Trophoblast cell (in vitro differentiated cells and primary cell): ENCODE results near the gene PSMA1.
"Not testable (repeated sequence)": the region's sequence is repeated elsewhere in the genome, so short reads cannot be mapped to it uniquely, and the experiment has no call there.

Source experiments
- DNase-seq, 2 donors: peaks; one replicate each; pipeline ENCODE4 v3.0.0-alpha.2; 2016
- H2AFZ ChIP-seq: 2 replicates; pipeline ENCODE4 v1.6.1; 2013; ENCODE audit warnings: low read length, moderate library complexity, mild to moderate bottlenecking; ENCODE audit not compliant: insufficient read depth, poor library complexity
- H2AK5ac ChIP-seq: 2 replicates; pipeline ENCODE4 v1.6.1; 2013; ENCODE audit warnings: mild to moderate bottlenecking, low read length
- H2BK120ac ChIP-seq: 2 replicates; pipeline ENCODE4 v1.6.1; 2013; ENCODE audit warnings: low read length, mild to moderate bottlenecking, moderate library complexity; ENCODE audit not compliant: insufficient read depth, poor library complexity
- H2BK12ac ChIP-seq: 2 replicates; pipeline ENCODE4 v1.6.1; 2013; ENCODE audit warnings: mild to moderate bottlenecking, low read length, moderate library complexity
- H2BK5ac ChIP-seq: 2 replicates; pipeline ENCODE4 v1.6.1; 2013; ENCODE audit warnings: low read length, low read depth, moderate library complexity, mild to moderate bottlenecking; ENCODE audit not compliant: poor library complexity
- H3K14ac ChIP-seq: 2 replicates; pipeline ENCODE4 v1.6.1; 2013; ENCODE audit warnings: mild to moderate bottlenecking, low read length
- H3K18ac ChIP-seq: 2 replicates; pipeline ENCODE4 v1.6.1; 2013; ENCODE audit warnings: mild to moderate bottlenecking, low read length
- H3K23ac ChIP-seq: 2 replicates; pipeline ENCODE4 v1.6.1; 2013; ENCODE audit warnings: low read length
- H3K27ac ChIP-seq: 2 replicates; pipeline ENCODE4 v1.5.1; 2013; ENCODE audit warnings: low read depth, mild to moderate bottlenecking, inconsistent platforms, low read length, moderate library complexity
- H3K27me3 ChIP-seq: 2 replicates; pipeline ENCODE4 v1.6.1; 2013; ENCODE audit warnings: inconsistent platforms, mild to moderate bottlenecking, low read length, moderate library complexity; ENCODE audit not compliant: insufficient read depth
- H3K36me3 ChIP-seq, 2 experiments: 1 replicate in 1 of 2; 2 replicates in 1 of 2; pipeline ENCODE4 v1.6.1; 2013; ENCODE audit warnings: low read length in 2 of 2, mild to moderate bottlenecking in 2 of 2, moderate library complexity in 1 of 2; ENCODE audit not compliant: insufficient read depth in 2 of 2, control insufficient read depth in 1 of 2
- H3K4ac ChIP-seq: 2 replicates; pipeline ENCODE4 v1.6.1; 2013; ENCODE audit warnings: low read depth, mild to moderate bottlenecking, low read length, moderate library complexity
- H3K4me1 ChIP-seq, 2 experiments: 1 replicate in 1 of 2; 2 replicates in 1 of 2; pipeline ENCODE4 v1.6.1; 2013; ENCODE audit warnings: low read length in 2 of 2, mild to moderate bottlenecking in 2 of 2, moderate library complexity in 1 of 2; ENCODE audit not compliant: insufficient read depth in 2 of 2, control insufficient read depth in 1 of 2
- H3K4me2 ChIP-seq: 2 replicates; pipeline ENCODE4 v1.6.1; 2013; ENCODE audit warnings: inconsistent platforms, mild to moderate bottlenecking, low read length, moderate library complexity
- H3K4me3 ChIP-seq: 2 replicates; pipeline ENCODE4 v1.5.1; 2013; ENCODE audit warnings: mild to moderate bottlenecking, low read depth, low read length, inconsistent platforms
- H3K79me1 ChIP-seq: one replicate; pipeline ENCODE4 v1.6.1; 2013; ENCODE audit warnings: low read length
- H3K79me2 ChIP-seq: 2 replicates; pipeline ENCODE4 v1.6.1; 2013; ENCODE audit warnings: low read length, mild to moderate bottlenecking; ENCODE audit not compliant: control insufficient read depth, insufficient read depth, poor library complexity
- H3K9ac ChIP-seq: 2 replicates; pipeline ENCODE4 v1.6.1; 2013; ENCODE audit warnings: mild to moderate bottlenecking, low read length
- H3K9me3 ChIP-seq: 2 replicates; pipeline ENCODE4 v1.6.1; 2013; ENCODE audit warnings: low read depth, mild to moderate bottlenecking, control low read depth, inconsistent platforms, low read length; ENCODE audit not compliant: insufficient read depth
- H4K12ac ChIP-seq: 2 replicates; pipeline ENCODE4 v1.6.1; 2013; ENCODE audit warnings: low read depth, mild to moderate bottlenecking, low read length, moderate library complexity
- H4K8ac ChIP-seq: 2 replicates; pipeline ENCODE4 v1.6.1; 2013; ENCODE audit warnings: low read depth, mild to moderate bottlenecking, low read length, moderate library complexity
- H4K91ac ChIP-seq: one replicate; pipeline ENCODE4 v1.6.1; 2013; ENCODE audit warnings: low read depth, mild to moderate bottlenecking, low read length, moderate library complexity
- WGBS: extraction: QIAGEN DNeasy Blood & Tissue Kit; methylation state at CpG from one replicate; pipeline ENCODE4 v1.1.7; 2013; ENCODE audit warnings: missing lambda C conversion rate; ENCODE audit not compliant: insufficient read length, insufficient coverage; ENCODE audit errors: extremely low coverage; 5-methylcytosine and 5-hydroxymethylcytosine counted together

Gene PSMA1

DNA sequence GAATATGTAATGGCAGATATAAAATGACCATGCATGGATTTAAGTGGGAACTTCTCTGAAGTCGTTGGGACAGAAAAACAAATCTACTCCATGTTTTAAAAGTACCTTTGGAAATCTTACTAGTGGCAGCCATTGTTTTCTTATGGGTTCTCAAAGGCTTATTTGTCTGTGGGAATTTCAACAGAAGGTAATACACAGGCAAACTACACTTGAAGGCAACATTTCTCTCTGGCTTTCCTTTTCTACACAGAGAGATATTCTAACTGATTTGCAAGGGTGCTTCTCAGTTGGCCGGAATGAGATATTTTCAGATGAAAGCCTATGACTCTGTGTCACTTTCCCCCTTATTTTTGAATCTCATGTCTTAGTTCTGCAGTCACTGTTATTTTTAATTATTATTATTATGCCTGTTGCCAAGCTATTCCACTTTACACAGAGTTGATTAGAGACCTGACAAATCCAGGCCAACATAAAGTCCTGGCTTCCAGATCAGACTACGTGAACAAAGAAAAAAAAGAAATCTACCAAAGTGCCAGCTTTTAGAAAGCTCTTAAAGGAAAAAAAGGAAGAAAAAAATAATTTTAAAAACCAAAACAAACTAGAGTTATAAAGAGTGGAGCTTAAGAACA is 18.9 kb upstream of the PSMA1 start:
- Histone ChIP-seq H3K79me2 (no peaks in the 10 kb centered on the region), H3K18ac (no peak overlapping the region), H4K12ac (no peak overlapping the region), H2AK5ac (no peak overlapping the region), H2BK5ac (no peak overlapping the region), H3K4me2 (no peak overlapping the region), H3K4me3 (no peak overlapping the region), H3K9me3 (no peaks in the 10 kb centered on the region), H3K27me3 (no peaks in the 10 kb centered on the region), H3K23ac (no peak overlapping the region), H2AFZ (no peak overlapping the region), H4K91ac (no peak overlapping the region), H3K27ac (no peak overlapping the region), H2BK12ac (no peak overlapping the region), H3K79me1 (no peaks in the 10 kb centered on the region), H3K4ac (no peak overlapping the region), H3K36me3 (no peaks in the 10 kb centered on the region), H2BK120ac (no peak overlapping the region), H4K8ac (no peak overlapping the region), H3K14ac (no peak overlapping the region), H3K4me1 (no peaks in the 10 kb centered on the region), H3K9ac (no peak overlapping the region)
- no peak for DNase-seq
- no CpG with 5 or more reads among the region's 3 CpGs for WGBS

DNA sequence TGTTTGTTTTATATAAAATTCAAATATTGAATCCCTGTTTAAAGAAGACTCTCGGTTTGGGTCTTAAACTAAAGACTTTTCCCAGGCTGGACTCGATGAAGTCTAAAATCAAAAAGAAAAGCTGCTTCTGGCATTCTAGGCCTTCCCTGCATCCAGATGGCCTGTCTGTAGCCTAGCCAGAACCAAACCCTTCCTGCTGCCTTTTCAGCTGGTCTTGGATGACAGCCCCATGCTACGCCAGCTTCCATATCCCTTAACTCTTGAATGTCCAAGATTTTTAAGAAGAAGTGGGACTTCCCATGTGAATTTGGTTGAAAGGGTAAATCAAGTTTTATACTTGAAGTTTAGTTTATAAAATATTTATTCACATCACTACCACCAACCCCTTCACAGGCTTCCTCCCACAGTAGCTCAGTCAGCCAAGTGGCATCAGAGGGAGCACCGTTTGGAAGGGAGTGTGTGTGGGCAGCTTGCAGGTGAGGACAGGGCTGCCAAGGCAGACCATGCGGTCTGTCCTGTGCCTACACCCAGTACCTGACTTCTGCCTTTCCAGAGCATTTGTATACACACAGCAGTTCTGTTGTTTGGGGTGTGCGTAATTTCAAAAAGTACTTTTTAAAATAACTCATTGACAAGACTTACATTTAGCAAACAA is 18.2 kb upstream of the PSMA1 start:
- no peak overlapping the region for H3K18ac ChIP-seq
- no CpG with 5 or more reads among the region's 6 CpGs for WGBS
- H2AK5ac ChIP-seq, result no peak overlapping the region

DNA sequence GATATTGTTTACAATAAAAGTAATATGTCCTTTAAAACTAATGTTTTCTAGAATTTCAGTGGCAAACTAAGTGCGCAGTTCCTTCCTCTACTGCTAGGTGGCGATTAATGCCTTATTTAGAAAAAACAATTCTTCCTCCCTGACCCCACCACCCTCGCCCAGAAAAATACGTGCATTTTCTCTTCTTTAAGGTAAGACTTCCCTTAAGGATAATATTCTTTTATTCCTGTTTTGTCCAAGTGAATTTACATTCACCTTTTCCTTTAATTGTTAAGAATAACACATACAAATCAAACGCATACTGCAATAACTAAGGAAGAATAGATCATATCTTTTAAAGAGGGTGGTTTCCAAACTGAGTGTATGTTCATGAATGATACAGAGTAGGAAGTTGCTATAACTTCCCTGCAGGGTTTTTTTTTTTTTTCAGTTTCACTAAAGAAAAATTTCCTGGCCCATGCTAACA is 17.0 kb upstream of the PSMA1 start:
- Histone ChIP-seq H3K79me2 (no peaks in the 10 kb centered on the region), H2AK5ac (no peak overlapping the region), H3K14ac (no peak overlapping the region), H3K4me1 (no peaks in the 10 kb centered on the region), H2AFZ (no peak overlapping the region), H3K18ac (no peak overlapping the region), H3K9me3 (no peaks in the 10 kb centered on the region), H3K27me3 (no peaks in the 10 kb centered on the region), H4K8ac (no peak overlapping the region), H3K36me3 (no peaks in the 10 kb centered on the region), H3K4me3 (no peak overlapping the region), H3K79me1 (no peaks in the 10 kb centered on the region), H4K91ac (no peak overlapping the region), H2BK120ac (no peak overlapping the region), H3K9ac (no peak overlapping the region), H2BK12ac (no peak overlapping the region), H3K4me2 (no peak overlapping the region), H2BK5ac (no peak overlapping the region), H3K4ac (no peak overlapping the region), H3K23ac (no peak overlapping the region), H3K27ac (no peak overlapping the region), H4K12ac (no peak overlapping the region)
- peak; percentile 15 to 69 for DNase-seq
- WGBS, result no CpG with 5 or more reads among the region's 5 CpGs

More for the DNA sequence above, 18.2 kb upstream of the PSMA1 start:
- Histone ChIP-seq H3K4ac (no peak overlapping the region), H2AFZ (no peak overlapping the region), H2BK5ac (no peak overlapping the region), H3K4me2 (no peak overlapping the region), H3K79me2 (no peaks in the 10 kb centered on the region), H4K12ac (no peak overlapping the region), H3K4me3 (no peak overlapping the region), H3K4me1 (no peaks in the 10 kb centered on the region), H3K27me3 (no peaks in the 10 kb centered on the region), H2BK12ac (no peak overlapping the region), H3K36me3 (no peaks in the 10 kb centered on the region), H3K27ac (no peak overlapping the region), H3K79me1 (no peaks in the 10 kb centered on the region), H4K91ac (no peak overlapping the region), H3K23ac (no peak overlapping the region), H3K9me3 (no peaks in the 10 kb centered on the region), H4K8ac (no peak overlapping the region), H3K9ac (no peak overlapping the region), H2BK120ac (no peak overlapping the region), H3K14ac (no peak overlapping the region)
- no peak for DNase-seq

DNA sequence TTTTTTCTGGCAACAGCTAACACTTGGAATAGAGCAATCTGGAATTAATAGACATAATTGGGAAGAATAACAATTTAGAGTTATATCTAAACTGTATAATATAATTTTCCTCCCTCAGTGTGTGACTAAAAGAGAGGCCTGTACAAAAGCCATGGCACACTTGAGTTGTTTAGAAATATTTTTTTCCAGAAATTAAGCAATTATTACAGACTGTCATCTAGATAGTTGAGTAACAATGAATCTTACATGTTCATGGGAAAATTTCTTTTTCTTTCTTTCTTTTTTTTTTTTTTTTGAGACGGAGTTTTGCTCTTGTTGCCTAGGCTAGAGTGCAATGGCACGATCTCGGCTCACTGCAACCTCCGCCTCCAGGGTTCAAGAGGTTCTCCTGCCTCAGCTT is 15.0 kb upstream of the PSMA1 start:
- WGBS, result no CpG with 5 or more reads among the region's 4 CpGs
- H4K8ac ChIP-seq, H2AFZ ChIP-seq, H3K27me3 ChIP-seq, DNase-seq, H2BK12ac ChIP-seq, H3K18ac ChIP-seq, H3K9me3 ChIP-seq, H2BK120ac ChIP-seq, H2BK5ac ChIP-seq, H3K14ac ChIP-seq, H3K4ac ChIP-seq, H3K79me2 ChIP-seq, H3K27ac ChIP-seq, H4K12ac ChIP-seq, H3K23ac ChIP-seq, H3K9ac ChIP-seq, H3K4me1 ChIP-seq, H3K4me3 ChIP-seq, H2AK5ac ChIP-seq, H3K36me3 ChIP-seq, H3K79me1 ChIP-seq, H4K91ac ChIP-seq, H3K4me2 ChIP-seq: not testable (repeated sequence)
